ENCODE measurements around the gene KLF12.

The KLF12 gene

GRCh38 chr13:74134221-74134776, at the start of gene KLF12:
KLF12 (minus strand) TSS chr13:74134404.
- peak; percentile 96 for DNase-seq

- no peak for DNase-seq
Observed at GRCh38 chr13:74182491-74182890, 48.3 kb upstream of the KLF12 start.

DNA sequence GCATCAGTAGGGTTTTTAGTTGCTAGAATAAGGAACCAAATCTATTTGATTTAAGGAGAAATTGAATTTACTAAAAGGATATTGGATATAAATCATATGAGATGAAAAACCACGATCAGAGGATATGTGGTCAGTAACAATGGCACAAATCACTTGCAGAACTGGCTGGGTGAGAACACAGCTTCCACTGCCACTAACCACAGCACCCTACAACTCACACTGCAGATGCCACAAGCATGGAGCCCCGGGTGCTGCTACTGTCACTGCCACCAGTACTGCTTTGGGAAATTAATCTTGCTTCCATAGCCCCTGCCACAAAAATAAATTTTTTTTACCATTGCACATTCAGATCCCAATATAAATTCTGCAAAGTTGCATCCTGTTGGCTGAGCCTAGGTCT, 40.6 kb upstream of the KLF12 start:
- DNase-seq: no peak

GRCh38 chr13:74173822-74174221, 39.6 kb upstream of the KLF12 start:
- DNase-seq: no peak

GRCh38 chr13:74171641-74172040, 37.4 kb upstream of the KLF12 start:
- DNase-seq: no peak

GRCh38 chr13:74169676-74170075, 35.5 kb upstream of the KLF12 start:
- peak; percentile 11 for DNase-seq

GRCh38 chr13:74168263-74168675, 34.1 kb upstream of the KLF12 start:
- peak; percentile 34 for DNase-seq

DNA sequence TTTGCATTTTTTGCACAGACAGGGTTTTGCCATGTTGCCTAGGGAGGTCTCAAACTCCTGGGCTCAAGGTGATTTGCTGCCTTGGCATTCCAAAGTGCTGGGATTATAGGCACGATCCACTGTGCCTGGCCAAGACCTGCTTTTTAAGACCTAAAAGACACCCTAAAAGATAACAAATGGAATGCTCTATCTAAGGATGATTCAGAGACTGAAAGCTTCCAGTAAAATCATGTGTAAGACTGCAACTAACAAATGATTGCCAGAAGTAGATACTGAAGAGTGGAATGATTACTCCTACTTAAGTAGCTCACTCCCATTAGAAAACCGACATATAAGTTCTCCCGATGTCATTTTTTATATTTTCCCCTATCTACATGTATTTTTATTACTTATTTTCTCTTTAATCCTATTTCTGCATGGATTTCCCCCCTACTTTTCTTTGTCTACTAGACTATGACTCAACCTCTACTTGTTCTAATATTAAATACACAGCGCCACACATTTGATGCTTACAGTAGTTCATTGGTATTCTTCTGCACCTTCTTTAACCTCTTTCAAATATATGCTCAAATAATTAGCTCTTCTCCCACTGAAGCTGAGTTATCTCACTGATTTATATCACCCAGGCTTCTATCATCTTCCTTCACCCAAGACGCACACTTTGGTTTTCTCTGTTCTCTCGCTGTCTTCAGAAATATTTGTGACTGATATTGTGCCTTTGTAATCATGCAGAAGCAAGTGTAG, 32.2 kb upstream of the KLF12 start:
- no peak for DNase-seq

- DNase-seq: no peak
Observed at GRCh38 chr13:74162782-74163181, 28.6 kb upstream of the KLF12 start.

- no peak for DNase-seq
Observed at GRCh38 chr13:74162135-74162534, 27.9 kb upstream of the KLF12 start.

DNA sequence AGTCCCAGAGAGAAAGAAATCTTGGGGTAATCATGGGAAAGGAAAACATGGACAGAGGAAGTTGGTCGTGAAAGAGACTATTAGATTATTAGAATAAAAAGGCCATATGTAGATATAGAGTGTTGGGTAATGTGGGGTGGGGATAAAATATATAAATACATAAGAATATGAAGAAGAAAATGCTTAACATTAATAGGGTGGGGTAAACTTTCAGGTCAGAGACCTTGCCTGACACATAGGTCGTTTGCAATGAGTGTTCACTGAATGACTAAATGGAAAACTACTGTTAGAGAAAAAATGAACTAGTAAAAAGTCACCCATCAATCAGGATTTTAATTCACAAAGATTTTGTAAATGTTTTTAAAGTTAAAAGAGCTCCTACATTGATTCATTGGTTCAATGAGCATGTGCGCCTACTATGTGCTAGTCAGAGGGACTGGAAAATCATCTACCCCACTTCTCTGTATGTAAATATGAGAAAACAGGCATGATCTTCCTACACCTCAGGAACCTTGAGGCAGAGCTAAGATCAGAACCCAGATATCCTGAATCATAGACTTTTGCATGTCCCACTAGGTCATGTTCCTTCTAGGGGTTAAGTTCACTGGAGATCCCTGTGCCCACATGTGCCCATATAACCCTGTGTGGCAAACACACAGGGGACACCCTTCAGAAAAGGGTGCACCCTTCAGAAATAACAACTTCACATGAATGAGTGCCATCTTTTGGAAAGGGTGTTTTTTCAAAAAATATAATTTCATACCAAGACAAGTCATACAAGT, 24.6 kb upstream of the KLF12 start:
- DNase-seq: no peak

DNA sequence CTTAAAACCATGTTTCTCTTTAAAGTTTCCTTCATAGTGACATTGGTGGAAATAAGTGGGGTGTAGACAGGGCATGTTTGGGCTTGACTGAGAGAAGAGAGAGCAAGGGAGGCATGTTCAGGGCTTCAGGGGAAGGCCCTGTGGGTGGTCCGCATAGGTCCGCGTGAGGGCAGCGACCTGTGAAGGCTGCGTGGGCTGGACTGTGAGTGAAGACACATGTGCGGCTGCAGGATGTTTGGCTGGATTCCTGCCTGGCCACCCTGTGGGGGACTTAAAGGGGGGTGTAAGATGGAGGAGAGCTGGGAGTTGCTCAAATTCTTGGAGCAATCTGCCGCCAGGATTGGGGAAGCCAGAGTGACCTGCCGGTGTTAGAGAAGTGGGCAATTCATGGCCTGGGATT, 23.8 kb upstream of the KLF12 start:
- no peak for DNase-seq

- no peak for DNase-seq
Observed at GRCh38 chr13:74154981-74155380, 20.8 kb upstream of the KLF12 start.

DNA sequence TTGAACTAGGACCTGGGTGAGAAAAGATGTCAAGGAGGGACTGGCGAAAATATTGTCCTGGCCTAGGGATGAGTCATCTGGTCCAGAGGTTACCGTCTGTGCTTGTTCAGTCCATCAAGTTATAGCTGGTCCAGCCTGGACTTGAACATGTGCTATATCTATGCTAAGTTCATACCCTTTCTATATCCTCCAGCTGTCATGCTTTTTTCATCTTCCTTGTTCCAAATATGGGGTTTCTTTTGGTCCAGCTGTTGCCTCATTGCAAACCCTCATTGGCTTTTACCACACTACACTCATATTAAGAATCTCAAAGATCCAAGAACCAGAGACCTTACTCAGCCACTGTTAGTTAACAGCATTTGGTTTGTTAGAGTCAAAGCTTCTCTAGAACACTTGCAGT, 19.1 kb upstream of the KLF12 start:
- DNase-seq: no peak

DNA sequence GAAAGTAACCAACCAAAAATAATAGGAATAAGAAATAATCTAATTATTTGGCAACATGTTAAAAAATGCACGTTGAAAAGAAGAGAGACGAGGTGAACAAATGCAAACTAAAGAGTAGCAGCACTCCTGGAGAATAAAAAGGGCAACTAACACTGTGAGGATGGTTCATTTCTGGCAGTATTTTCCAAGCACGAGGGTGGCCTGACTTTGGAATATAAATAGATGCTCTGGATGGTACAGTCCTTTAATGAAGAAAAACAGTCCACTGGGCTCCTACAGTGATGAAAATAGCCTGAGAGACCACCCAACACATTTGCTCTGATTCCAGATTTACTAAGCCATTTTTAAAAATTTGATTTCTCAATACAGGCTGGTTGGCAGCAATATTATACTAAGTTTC, 17.7 kb upstream of the KLF12 start:
- DNase-seq: no peak

- DNase-seq: no peak
Observed at GRCh38 chr13:74148352-74148751, 14.1 kb upstream of the KLF12 start.

DNA sequence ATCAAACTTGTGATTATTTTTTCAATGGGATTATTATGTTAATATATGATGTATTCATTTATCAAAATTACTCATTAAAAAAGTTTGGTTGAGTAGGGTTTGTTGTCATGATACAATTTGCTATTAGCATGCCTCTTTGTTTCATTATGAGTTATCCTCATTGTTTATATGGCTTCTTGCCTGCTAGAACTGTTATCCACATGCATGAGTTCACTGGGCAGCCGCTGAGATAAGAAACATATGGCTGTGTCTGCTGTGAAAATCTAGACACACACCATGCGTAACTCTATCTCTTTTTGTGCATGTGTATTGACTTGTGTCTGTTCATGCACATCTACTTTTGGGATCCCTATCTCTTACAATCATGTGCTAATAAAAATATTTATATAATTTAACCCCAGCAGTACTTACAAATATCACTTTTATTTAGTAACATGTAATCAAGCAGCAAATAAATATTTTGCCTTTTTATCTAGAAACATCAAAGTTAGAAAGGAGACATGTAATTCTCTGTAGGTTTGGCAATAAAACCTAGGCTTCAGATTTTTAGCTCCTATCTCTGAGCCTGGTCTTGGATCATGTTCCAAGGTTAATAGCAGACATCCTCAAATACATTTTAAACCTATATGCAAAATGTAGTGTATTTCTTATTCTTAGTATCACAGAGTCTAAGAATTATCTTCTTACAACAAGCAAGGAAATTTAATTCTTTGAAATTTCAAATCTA, 11.2 kb upstream of the KLF12 start:
- peak; percentile 30 for DNase-seq

DNA sequence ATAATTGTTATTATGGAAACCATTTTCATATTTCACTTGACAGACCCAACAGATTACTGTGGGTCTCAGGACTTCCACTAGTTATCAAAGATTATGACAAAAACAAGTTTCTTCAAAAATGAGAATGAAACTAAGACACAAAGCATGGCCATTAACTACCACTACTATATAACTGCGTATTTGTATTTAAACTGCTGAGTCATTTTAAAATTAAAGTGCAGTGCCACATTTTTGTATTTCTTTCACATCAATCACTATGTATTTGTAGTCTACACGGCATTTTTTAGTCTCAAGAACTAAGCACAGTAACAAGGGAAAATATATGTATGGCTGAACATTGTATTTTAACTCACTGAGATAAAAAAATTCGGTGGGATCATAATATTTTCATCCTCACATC, 10.1 kb upstream of the KLF12 start:
- DNase-seq: no peak

- DNase-seq: no peak
Observed at GRCh38 chr13:74142257-74142656, 8.1 kb upstream of the KLF12 start.

DNA sequence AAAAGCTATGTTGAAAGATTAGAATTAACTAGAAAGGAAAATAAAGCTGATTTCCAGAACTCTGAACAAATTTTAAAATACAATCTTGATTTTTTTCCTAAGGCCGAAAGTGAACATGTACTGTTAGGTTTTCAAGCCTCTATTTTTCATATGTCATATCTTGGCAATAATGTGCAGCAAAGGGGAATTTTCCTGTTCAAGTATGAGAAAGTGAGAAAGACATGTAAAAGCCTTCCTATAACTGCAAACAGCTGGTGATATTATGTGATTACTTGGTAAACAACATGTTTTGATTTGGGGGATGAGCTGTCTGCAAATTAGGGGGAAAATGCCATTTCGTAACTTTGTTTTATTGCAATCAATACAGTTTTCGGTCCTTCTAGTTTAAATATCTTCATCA, 4.0 kb upstream of the KLF12 start:
- no peak for DNase-seq

DNA sequence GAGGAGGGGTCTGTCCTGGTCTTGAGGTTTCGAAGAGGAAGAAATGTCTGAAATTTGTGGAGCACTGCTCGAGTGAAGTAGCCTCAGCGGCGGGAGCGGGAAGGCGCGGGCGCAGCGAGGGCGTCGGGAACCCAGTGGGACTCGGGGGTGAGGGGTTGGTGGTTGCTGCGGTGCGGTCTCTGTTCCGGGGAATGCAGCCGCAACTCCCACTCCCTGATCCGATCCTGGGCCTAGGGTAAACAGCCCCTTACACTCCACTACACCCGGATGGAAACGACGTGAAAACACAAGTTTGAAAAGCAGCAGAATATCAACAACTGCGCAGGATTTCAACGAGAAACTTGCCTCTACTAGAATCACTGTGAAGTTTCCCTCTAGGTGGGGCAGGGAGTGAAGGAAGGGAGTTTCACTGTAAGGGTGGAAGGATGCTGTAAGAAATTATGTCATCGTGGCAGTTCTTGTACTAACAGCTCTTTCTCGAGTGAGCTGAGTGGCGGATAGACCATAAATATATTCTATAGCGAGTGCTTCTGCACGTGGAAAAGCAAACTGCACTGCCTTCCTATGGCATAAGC, 2.0 kb upstream of the KLF12 start:
- peak; percentile 72 for DNase-seq

GRCh38 chr13:74135326-74136083, 1.3 kb upstream of the KLF12 start:
- DNase-seq: peak; percentile 92
